CD14-positive monocyte (primary cell): ENCODE data around the gene GYPC. TPM values are rescaled to one million over a fixed set of nuclear protein-coding genes. Genes with fewer than 3 reads are reported as not detected.
A peak's percentile ranks its signal among the peaks of the same experiment; 100 is the strongest.
"Not testable (repeated sequence)": the region's sequence is repeated elsewhere in the genome, so short reads cannot be mapped to it uniquely, and the experiment has no call there.

ENCODE experiments used
- DNase-seq, 3 donors: peaks; one replicate each; pipeline ENCODE4 v3.0.0-alpha.2; 2011 to 2022
- H2AFZ ChIP-seq: 2 replicates; pipeline ENCODE4 v1.6.0; 2012; ENCODE audit warnings: mild to moderate bottlenecking, low read depth, low read length, inconsistent platforms; ENCODE audit not compliant: insufficient read depth, poor library complexity, severe bottlenecking
- H3K27ac ChIP-seq, 2 donors: 1 replicate in 1 of 2; 2 replicates in 1 of 2; pipeline ENCODE4 v1.5.1; 2012 to 2013; ENCODE audit warnings: low read length in 2 of 2, control low read depth in 1 of 2, inconsistent platforms in 1 of 2, low read depth in 1 of 2, mild to moderate bottlenecking in 1 of 2
- H3K27me3 ChIP-seq, 2 donors: one replicate each; pipeline versions ENCODE4 v1.6.0 to v1.6.1; 2011 to 2013; ENCODE audit warnings: low read length in 2 of 2; ENCODE audit not compliant: control insufficient read depth in 2 of 2, insufficient read depth in 2 of 2
- H3K36me3 ChIP-seq, 2 donors: replicated peaks in 1 of 2; 1 replicate in 1 of 2; 2 replicates in 1 of 2; pipeline versions ENCODE4 v1.5.1 to v1.6.1; 2012 to 2013; ENCODE audit warnings: low read length in 2 of 2, control low read depth in 1 of 2, inconsistent platforms in 1 of 2, mild to moderate bottlenecking in 1 of 2; ENCODE audit not compliant: insufficient read depth in 2 of 2, control insufficient read depth in 1 of 2
- H3K4me1 ChIP-seq, 2 donors: 1 replicate in 1 of 2; 2 replicates in 1 of 2; pipeline versions ENCODE4 v1.5.1 to v1.6.1; 2012 to 2013; ENCODE audit warnings: low read length in 2 of 2, control low read depth in 1 of 2, inconsistent platforms in 1 of 2, mild to moderate bottlenecking in 1 of 2, moderate library complexity in 1 of 2; ENCODE audit not compliant: insufficient read depth in 2 of 2, control insufficient read depth in 1 of 2
- H3K4me2 ChIP-seq: replicated peaks from 2 replicates; pipeline ENCODE3; 2012; ENCODE audit warnings: low read length, moderate library complexity, mild to moderate bottlenecking; ENCODE audit not compliant: poor library complexity, severe bottlenecking; ENCODE audit errors: extremely low read depth
- H3K4me3 ChIP-seq, 3 experiments: fragments of 200-600 bp in 1 of 3; sonication (generic) in 1 of 3; replicated peaks in 1 of 3; 1 replicate in 2 of 3; 2 replicates in 1 of 3; pipeline ENCODE4 v1.5.1; 2011 to 2013; ENCODE audit warnings: low read length in 3 of 3, mild to moderate bottlenecking in 3 of 3, control low read depth in 2 of 3, low read depth in 2 of 3, inconsistent platforms in 1 of 3, moderate library complexity in 1 of 3
- H3K79me2 ChIP-seq: 2 replicates; pipeline ENCODE4 v1.6.0; 2012; ENCODE audit warnings: mild to moderate bottlenecking, control low read depth, inconsistent platforms, low read length, moderate library complexity; ENCODE audit not compliant: insufficient read depth
- H3K9ac ChIP-seq: 2 replicates; pipeline ENCODE4 v1.6.0; 2017; ENCODE audit warnings: low read length, mild to moderate bottlenecking; ENCODE audit not compliant: insufficient read depth, poor library complexity, severe bottlenecking
- H3K9me3 ChIP-seq, 2 donors: replicated peaks in 1 of 2; 1 replicate in 1 of 2; 2 replicates in 1 of 2; pipeline versions ENCODE4 v1.5.1 to v1.6.1; 2012 to 2013; ENCODE audit warnings: low read length in 2 of 2, control low read depth in 1 of 2; ENCODE audit not compliant: control insufficient read depth in 1 of 2, insufficient read depth in 1 of 2
- H4K20me1 ChIP-seq: 2 replicates; pipeline ENCODE4 v1.6.0; 2012; ENCODE audit warnings: mild to moderate bottlenecking, low read length, control low read depth, moderate library complexity; ENCODE audit not compliant: insufficient read depth
- H3K27ac Mint-ChIP-seq, 7 donors: one replicate each; pipeline ENCODE4 v1.8.0; 2020; ENCODE audit warnings: mild to moderate bottlenecking in 7 of 7, mixed read lengths in 7 of 7, moderate library complexity in 6 of 7, inconsistent platforms in 2 of 7
- H3K27me3 Mint-ChIP-seq, 3 donors: one replicate each; pipeline ENCODE4 v1.8.0; 2021 to 2022; ENCODE audit warnings: low read depth in 3 of 3, mild to moderate bottlenecking in 3 of 3, mixed read lengths in 3 of 3, moderate library complexity in 3 of 3, inconsistent platforms in 1 of 3
- H3K36me3 Mint-ChIP-seq, 2 donors: one replicate each; pipeline ENCODE4 v1.8.0; 2020; ENCODE audit warnings: mixed read lengths in 2 of 2, inconsistent platforms in 1 of 2, mild to moderate bottlenecking in 1 of 2
- H3K4me1 Mint-ChIP-seq: one replicate; pipeline ENCODE4 v1.8.0; 2020; ENCODE audit warnings: mild to moderate bottlenecking, mixed read lengths
- H3K4me3 Mint-ChIP-seq, 2 donors: one replicate each; pipeline ENCODE4 v1.8.0; 2020; ENCODE audit warnings: mild to moderate bottlenecking in 2 of 2, mixed read lengths in 2 of 2, moderate library complexity in 1 of 2
- H3K9me3 Mint-ChIP-seq, 7 donors: one replicate each; pipeline ENCODE4 v1.8.0; 2020 to 2022; ENCODE audit warnings: mixed read lengths in 7 of 7, mild to moderate bottlenecking in 6 of 7, moderate library complexity in 6 of 7, inconsistent platforms in 2 of 7
- WGBS: methylation state at CpG from one replicate; pipeline ENCODE4 v1.1.5; 2013; ENCODE audit warnings: missing lambda C conversion rate; ENCODE audit not compliant: insufficient coverage; 5-methylcytosine and 5-hydroxymethylcytosine counted together
- intact Hi-C, 2 donors: fragments of 100-400 bp; cut with micrococcal nuclease; formaldehyde crosslinking; loops; one replicate each; pipeline versions ENCODE4 v1.15.0 to v1.15.1; 2023
- polyA plus RNA-seq, 3 donors: library from polyadenylated mRNA; depleted of rRNA in 1 of 3; unstranded in 2 of 3; stranded (reverse) in 1 of 3; fragments of 300-500 nt in 2 of 3; fragments of >200 nt in 1 of 3; fragmentation: Illumina TruSeq in 2 of 3; gene quantifications; 1 replicate in 2 of 3; 2 replicates in 1 of 3; pipeline ENCODE4 v1.2.3, GENCODE V29; 2012 to 2021
- TF ChIP-seq, protein P1 (sequence below): fragments of 200-600 bp; IDR thresholded peaks from one replicate; pipeline ENCODE4 v1.8.0; 2022; ENCODE audit warnings: antibody characterized with exemption, mild to moderate bottlenecking

GYPC gene
- polyA plus RNA-seq, 3 donors: 20.0 to 36.1 (median 21.7) TPM

DNA sequence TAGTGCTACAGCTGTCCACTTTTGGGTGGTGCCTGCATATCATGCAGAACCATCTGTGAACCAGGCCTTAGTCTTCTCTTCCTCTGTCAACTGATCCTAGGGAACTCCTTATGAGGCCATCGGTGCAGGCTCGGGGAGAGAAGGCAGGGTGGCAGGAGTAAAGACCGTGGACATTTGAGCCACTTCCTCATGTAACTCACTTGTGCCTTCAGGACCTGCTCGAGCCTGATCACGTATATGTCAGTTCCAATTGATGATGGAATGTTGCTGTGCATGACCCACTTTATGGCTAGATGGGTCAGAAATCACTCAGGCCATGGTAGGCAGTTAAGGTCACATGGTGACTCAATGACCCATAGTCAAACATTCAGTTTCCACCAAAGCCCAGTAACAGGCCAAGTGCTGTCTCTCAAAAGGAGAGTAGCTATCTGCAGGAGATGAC is 7.6 kb upstream of the GYPC start:
- H3K4me3 Mint-ChIP-seq, H3K36me3 ChIP-seq, H3K27me3 Mint-ChIP-seq, H2AFZ ChIP-seq, H3K36me3 Mint-ChIP-seq, H4K20me1 ChIP-seq, H3K27me3 ChIP-seq, H3K4me3 ChIP-seq, H3K9ac ChIP-seq, H3K9me3 ChIP-seq, H3K79me2 ChIP-seq, DNase-seq, intact Hi-C loops, H3K27ac ChIP-seq, H3K4me2 ChIP-seq: not testable (repeated sequence)
- peaks cover 2 to 26% (median 13%) of the 10 kb centered on the region in 7 donors for H3K9me3 Mint-ChIP-seq
- WGBS: 100% methylated on average over 2 of the region's 5 CpGs
- H3K4me1 Mint-ChIP-seq: peaks cover 31% of the 10 kb centered on the region
- peaks cover 20 to 21% of the 10 kb centered on the region in 2 donors for H3K4me1 ChIP-seq
- peak overlapping the region in 1 of 7 donors; percentile 20 for H3K27ac Mint-ChIP-seq

DNA sequence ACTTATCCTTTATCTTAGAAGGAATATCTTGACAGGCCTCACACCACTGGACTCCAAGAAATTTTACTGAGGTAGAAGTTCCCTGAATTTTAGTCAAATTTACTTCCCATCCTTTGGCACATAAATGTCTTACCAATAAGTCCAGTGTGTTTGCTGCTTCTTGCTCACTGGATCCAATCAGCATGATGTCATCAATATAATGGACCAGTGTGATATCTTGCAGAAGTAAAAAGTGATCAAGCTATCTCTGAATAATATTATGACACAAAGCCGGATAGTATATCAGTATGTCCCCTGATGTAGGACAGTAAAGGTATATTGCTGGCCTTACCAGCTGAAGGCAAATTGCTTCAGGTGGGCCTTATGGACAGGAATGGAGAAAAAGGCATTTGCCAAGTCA is 6.9 kb upstream of the GYPC start:
- H3K4me3 Mint-ChIP-seq: no peak overlapping the region
- no peak overlapping the region for H3K9ac ChIP-seq

More for the DNA sequence above, 6.9 kb upstream of the GYPC start:
- H3K4me1 ChIP-seq: peaks cover 14 to 15% of the 10 kb centered on the region in 2 donors
- no peaks in the 10 kb centered on the region for H4K20me1 ChIP-seq
- Mint-ChIP-seq H3K27me3 (peaks cover 0 to 2% (median 0%) of the 10 kb centered on the region in 3 donors), H3K9me3 (peaks cover 2 to 23% (median 10%) of the 10 kb centered on the region in 7 donors), H3K4me1 (peaks cover 27% of the 10 kb centered on the region), H3K27ac (no peak overlapping the region), H3K36me3 (no peaks in the 10 kb centered on the region)
- no peak overlapping the region for H3K4me2 ChIP-seq
- no peak overlapping the region for H3K4me3 ChIP-seq
- no peaks in the 10 kb centered on the region for H3K36me3 ChIP-seq
- H2AFZ ChIP-seq: no peak overlapping the region
- 100% methylated on average over 1 of the region's 1 CpG for WGBS
- no peaks in the 10 kb centered on the region for H3K27me3 ChIP-seq
- H3K27ac ChIP-seq: no peak overlapping the region
- H3K79me2 ChIP-seq: no peaks in the 10 kb centered on the region
- no peaks in the 10 kb centered on the region for H3K9me3 ChIP-seq
- TF ChIP-seq, protein P1, sequence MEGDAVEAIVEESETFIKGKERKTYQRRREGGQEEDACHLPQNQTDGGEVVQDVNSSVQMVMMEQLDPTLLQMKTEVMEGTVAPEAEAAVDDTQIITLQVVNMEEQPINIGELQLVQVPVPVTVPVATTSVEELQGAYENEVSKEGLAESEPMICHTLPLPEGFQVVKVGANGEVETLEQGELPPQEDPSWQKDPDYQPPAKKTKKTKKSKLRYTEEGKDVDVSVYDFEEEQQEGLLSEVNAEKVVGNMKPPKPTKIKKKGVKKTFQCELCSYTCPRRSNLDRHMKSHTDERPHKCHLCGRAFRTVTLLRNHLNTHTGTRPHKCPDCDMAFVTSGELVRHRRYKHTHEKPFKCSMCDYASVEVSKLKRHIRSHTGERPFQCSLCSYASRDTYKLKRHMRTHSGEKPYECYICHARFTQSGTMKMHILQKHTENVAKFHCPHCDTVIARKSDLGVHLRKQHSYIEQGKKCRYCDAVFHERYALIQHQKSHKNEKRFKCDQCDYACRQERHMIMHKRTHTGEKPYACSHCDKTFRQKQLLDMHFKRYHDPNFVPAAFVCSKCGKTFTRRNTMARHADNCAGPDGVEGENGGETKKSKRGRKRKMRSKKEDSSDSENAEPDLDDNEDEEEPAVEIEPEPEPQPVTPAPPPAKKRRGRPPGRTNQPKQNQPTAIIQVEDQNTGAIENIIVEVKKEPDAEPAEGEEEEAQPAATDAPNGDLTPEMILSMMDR: no peak
- intact Hi-C loops: no loop called here
- DNase-seq: no peak
